Measurements from ENCODE around the gene PLB1. TPM values are rescaled to one million over a fixed set of nuclear protein-coding genes. Genes with fewer than 3 reads are reported as not detected.

Gene PLB1
- total and polyA plus RNA-seq, 2 experiments from 2014 or later = 0.06 to 0.21 TPM

- TF ChIP-seq ZNF462 (CRISPR knock-in tag; IDR thresholded peaks at IDR 0.05) = no peak
- TF ChIP-seq EZH2phosphoT487 (IDR thresholded peaks at IDR 0.05; ENCODE audit: unreplicated experiment) = no peak
- TF ChIP-seq STAT1 (IDR thresholded peaks at IDR 0.05; ENCODE audit: unreplicated experiment) = no peak
- TF ChIP-seq ZNF331 (CRISPR knock-in tag; IDR thresholded peaks at IDR 0.05; ENCODE audit: low read depth) = no peak
- TF ChIP-seq REST (IDR thresholded peaks at IDR 0.05; ENCODE audit: unreplicated experiment) = no peak
- TF ChIP-seq ZNF114 (CRISPR knock-in tag; IDR thresholded peaks at IDR 0.05) = no peak
- TF ChIP-seq POLR2AphosphoS5 (IDR thresholded peaks at IDR 0.05; ENCODE audit: low read depth) = no peak
- TF ChIP-seq ETS1 (IDR thresholded peaks at IDR 0.05) = no peak
These were observed 133.1 kb downstream of the PLB1 start (continued) for GRCh38 chr2:28628987-28629386.
